Fibroblast of mammary gland (primary cell): ENCODE data around the gene KIF11.
A peak's percentile ranks its signal among the peaks of the same experiment; 100 is the strongest.
"Not testable (repeated sequence)": the region's sequence is repeated elsewhere in the genome, so short reads cannot be mapped to it uniquely, and the experiment has no call there.

Experiments
- DNase-seq: peaks from one replicate; pipeline ENCODE4 v3.0.0-alpha.2; 2010; ENCODE audit warnings: low read depth
- H3K4me3 ChIP-seq: 2 replicates; pipeline ENCODE4 v1.5.1; 2011; ENCODE audit warnings: low read depth, mild to moderate bottlenecking, low read length, moderate library complexity; ENCODE audit not compliant: control insufficient read depth
- CTCF ChIP-seq: conservative IDR thresholded peaks from 2 replicates; pipeline ENCODE4 v1.5.1; 2011; ENCODE audit warnings: low read depth, low read length, inconsistent platforms; ENCODE audit not compliant: control insufficient read depth, insufficient read depth

The KIF11 gene

GRCh38 chr10:92572362-92573090, 20.4 kb upstream of the KIF11 start:
- DNase-seq = no peak
- TF ChIP-seq CTCF = no peak

GRCh38 chr10:92573091-92573797, 19.7 kb upstream of the KIF11 start:
- peak; percentile 8 for TF ChIP-seq CTCF
- DNase-seq = peak; percentile 46
- H3K4me3 ChIP-seq = peak overlapping the region; percentile 70

More at GRCh38 chr10:92572362-92573090, 20.4 kb upstream of the KIF11 start:
- H3K4me3 ChIP-seq = peak overlapping the region; percentile 70

- peak; percentile 63 for TF ChIP-seq CTCF
- DNase-seq = peak; percentile 82
- peak within 1 kb of the TSS; percentile 70 for H3K4me3 ChIP-seq
Observed at GRCh38 chr10:92573798-92574547, 19.0 kb upstream of the KIF11 start, which contains the start of gene IDE. TSS of gene IDE (minus strand) at chr10:92574093. CDS start at chr10:92574019, 74 bp downstream.

GRCh38 chr10:92574548-92575261, 18.2 kb upstream of the KIF11 start:
- peak overlapping the region; percentile 70 for H3K4me3 ChIP-seq
- peak; percentile 43 for DNase-seq
- no peak for TF ChIP-seq CTCF

- H3K4me3 ChIP-seq = no peak overlapping the region
- DNase-seq = peak; percentile 57
- TF ChIP-seq CTCF = no peak
Observed at GRCh38 chr10:92575961-92576360, 17.0 kb upstream of the KIF11 start.

- not testable (repeated sequence) for H3K4me3 ChIP-seq, DNase-seq
Observed at GRCh38 chr10:92582347-92582746, 10.6 kb upstream of the KIF11 start.
